ENCODE data around the gene SLC45A1. TPM values are rescaled to one million over a fixed set of nuclear protein-coding genes. Genes with fewer than 3 reads are reported as not detected.

Gene SLC45A1
- total and polyA plus RNA-seq, 2 donors (not counting 1 experiment from before 2014, with no cell fraction given): 0.54 to 0.64 TPM

GRCh38 chr1:8324176-8324810 is 6.4 kb downstream of the SLC45A1 start:
- no peak for DNase-seq
- Histone ChIP-seq H3K9me3 (ENCODE audit: control extremely low read depth in 1 of 3, control insufficient read depth in 2 of 3, insufficient read depth in 1 of 3, low read length in 2 of 3) (no peaks in the 10 kb centered on the region), H3K36me3 (replicated peaks in 1 of 2; ENCODE audit: control extremely low read depth in 1 of 2, control insufficient read depth in 1 of 2, extremely low read depth in 1 of 2, insufficient read depth in 2 of 2, low read length in 1 of 2) (no peaks in the 10 kb centered on the region), H3K4me2 (replicated peaks; ENCODE audit: low read depth, low read length, poor library complexity, severe bottlenecking) (no peak overlapping the region), H3K4me1 (ENCODE audit: control insufficient read depth in 2 of 2, insufficient read depth in 2 of 2, low read length in 2 of 2) (no peaks in the 10 kb centered on the region), H3K27ac (ENCODE audit: low read length in 2 of 2) (no peak overlapping the region), H3K27me3 (replicated peaks in 1 of 4; ENCODE audit: control extremely low read depth in 1 of 4, control insufficient read depth in 3 of 4, insufficient read depth in 4 of 4, low read length in 3 of 4) (peaks cover 0 to 3% (median 0%) of the 10 kb centered on the region in 4 experiments), H3K79me2 (ENCODE audit: control insufficient read depth, insufficient read depth, low read length) (no peaks in the 10 kb centered on the region), H3K9ac (ENCODE audit: low read length) (no peak overlapping the region), H2AFZ (ENCODE audit: insufficient read depth, low read depth, low read length, poor library complexity, severe bottlenecking) (no peak overlapping the region), H3K4me3 (ENCODE audit: control extremely low read depth in 1 of 5, extremely low read depth in 1 of 5, insufficient read depth in 1 of 5, low read depth in 2 of 5, low read length in 4 of 5) (no peak overlapping the region), H4K20me1 (ENCODE audit: control insufficient read depth, insufficient read depth, low read length, poor library complexity, severe bottlenecking) (no peaks in the 10 kb centered on the region)
- peaks cover 1% of the 10 kb centered on the region for H3K4me1 Mint-ChIP-seq
- no peak overlapping the region for H3K4me3 Mint-ChIP-seq
- H3K27me3 Mint-ChIP-seq: peaks cover 10% of the 10 kb centered on the region
- H3K9me3 Mint-ChIP-seq (ENCODE audit: insufficient read depth): peaks cover 3% of the 10 kb centered on the region
- no peak for TF ChIP-seq EZH2 (IDR thresholded peaks at IDR 0.05; ENCODE audit: borderline replicate concordance, insufficient read depth, low read depth, low read length, poor library complexity, severe bottlenecking)
- TF ChIP-seq CTCF (IDR thresholded peaks at IDR 0.05): no peak
- intact Hi-C loops (cut with micrococcal nuclease): no loop called here
- ATAC-seq (ENCODE audit: low read depth): no peak
- ChIA-PET POLR2A (no interaction called here), CTCF (no interaction called here)
- H3K27ac Mint-ChIP-seq: no peak overlapping the region
- 92% methylated on average over 25 of the region's 32 CpGs for WGBS (ENCODE audit: insufficient coverage)

DNA sequence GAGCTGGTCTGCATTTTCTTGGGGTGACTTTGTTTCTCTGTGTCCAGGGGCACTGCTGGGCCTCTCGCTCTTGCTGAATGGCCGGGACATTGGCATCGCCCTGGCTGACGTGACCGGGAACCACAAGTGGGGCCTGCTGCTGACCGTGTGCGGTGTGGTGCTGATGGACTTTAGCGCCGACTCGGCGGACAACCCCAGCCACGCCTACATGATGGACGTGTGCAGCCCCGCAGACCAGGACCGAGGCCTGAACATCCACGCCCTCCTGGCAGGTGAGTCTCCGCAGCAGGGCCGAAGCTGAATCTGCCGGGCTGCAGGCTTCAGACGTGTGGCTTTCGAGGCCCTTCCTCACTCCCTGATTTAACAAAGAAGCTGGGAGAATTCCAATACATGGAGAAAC is 7.9 kb downstream of the SLC45A1 start:
- Mint-ChIP-seq H3K27me3 (peaks cover 9% of the 10 kb centered on the region), H3K4me3 (no peak overlapping the region), H3K9me3 (ENCODE audit: insufficient read depth) (peaks cover 3% of the 10 kb centered on the region), H3K4me1 (no peaks in the 10 kb centered on the region), H3K27ac (no peak overlapping the region)
- WGBS (ENCODE audit: insufficient coverage): 96% methylated on average over 20 of the region's 21 CpGs
- H3K9me3 ChIP-seq (ENCODE audit: control extremely low read depth in 1 of 3, control insufficient read depth in 2 of 3, insufficient read depth in 1 of 3, low read length in 2 of 3): no peaks in the 10 kb centered on the region
- no peak overlapping the region for H2AFZ ChIP-seq (ENCODE audit: insufficient read depth, low read depth, low read length, poor library complexity, severe bottlenecking)
- DNase-seq: no peak
- H3K27me3 ChIP-seq (replicated peaks in 1 of 4; ENCODE audit: control extremely low read depth in 1 of 4, control insufficient read depth in 3 of 4, insufficient read depth in 4 of 4, low read length in 3 of 4): no peaks in the 10 kb centered on the region
- H4K20me1 ChIP-seq (ENCODE audit: control insufficient read depth, insufficient read depth, low read length, poor library complexity, severe bottlenecking): no peaks in the 10 kb centered on the region
- ChIA-PET POLR2A (interaction anchor here (0.8 kb wide), 1 partner anchor 12 kb away, joined by 4 read pairs; no protein-coding TSS in a partner anchor), CTCF (no interaction called here)
- no peak for ATAC-seq (ENCODE audit: low read depth)
- H3K9ac ChIP-seq (ENCODE audit: low read length): no peak overlapping the region
- no peaks in the 10 kb centered on the region for H3K36me3 ChIP-seq (replicated peaks in 1 of 2; ENCODE audit: control extremely low read depth in 1 of 2, control insufficient read depth in 1 of 2, extremely low read depth in 1 of 2, insufficient read depth in 2 of 2, low read length in 1 of 2)
- TF ChIP-seq CTCF (IDR thresholded peaks at IDR 0.05): no peak
- TF ChIP-seq EZH2 (IDR thresholded peaks at IDR 0.05; ENCODE audit: borderline replicate concordance, insufficient read depth, low read depth, low read length, poor library complexity, severe bottlenecking): no peak
- no peak overlapping the region for H3K4me3 ChIP-seq (ENCODE audit: control extremely low read depth in 1 of 5, extremely low read depth in 1 of 5, insufficient read depth in 1 of 5, low read depth in 2 of 5, low read length in 4 of 5)
- H3K4me1 ChIP-seq (ENCODE audit: control insufficient read depth in 2 of 2, insufficient read depth in 2 of 2, low read length in 2 of 2): no peaks in the 10 kb centered on the region
- H3K27ac ChIP-seq (ENCODE audit: low read length in 2 of 2): no peak overlapping the region
- no peak overlapping the region for H3K4me2 ChIP-seq (replicated peaks; ENCODE audit: low read depth, low read length, poor library complexity, severe bottlenecking)
- H3K79me2 ChIP-seq (ENCODE audit: control insufficient read depth, insufficient read depth, low read length): no peaks in the 10 kb centered on the region
- intact Hi-C loops (cut with micrococcal nuclease): no loop called here
